Neural cell (in vitro differentiated cells): ENCODE measurements around the gene ABCB4. TPM values are rescaled to one million over a fixed set of nuclear protein-coding genes. Genes with fewer than 3 reads are reported as not detected.

ENCODE experiments used
- H2AFZ ChIP-seq: fragments of 200-600, 300-800 bp; sonication (generic), shearing (Covaris generic); 2 replicates; pipeline ENCODE4 v1.6.0; 2014; ENCODE audit warnings: low read depth, mild to moderate bottlenecking, antibody characterized with exemption, low read length, moderate library complexity
- H3F3A ChIP-seq: fragments of 200-600 bp; shearing (Covaris generic); 2 replicates; pipeline ENCODE4 v1.6.1; 2016; ENCODE audit warnings: mild to moderate bottlenecking, moderate library complexity, mixed read lengths, antibody characterized with exemption, low read length; ENCODE audit not compliant: insufficient read depth, poor library complexity, severe bottlenecking
- H3K27ac ChIP-seq: fragments of 200-600, 300-800 bp; sonication (generic), shearing (Covaris generic); 2 replicates; pipeline ENCODE4 v1.5.1; 2014; ENCODE audit warnings: mild to moderate bottlenecking, low read length, moderate library complexity
- H3K27me3 ChIP-seq: fragments of 300-800, 200-600 bp; sonication (generic), shearing (Covaris generic); 2 replicates; pipeline ENCODE4 v1.6.0; 2014; ENCODE audit warnings: mild to moderate bottlenecking, low read depth, low read length, moderate library complexity; ENCODE audit not compliant: insufficient read depth
- H3K36me3 ChIP-seq: fragments of 300-800, 200-600 bp; sonication (generic), shearing (Covaris generic); 2 replicates; pipeline ENCODE4 v1.5.1; 2014; ENCODE audit warnings: mild to moderate bottlenecking, antibody characterized with exemption, low read length, moderate library complexity; ENCODE audit not compliant: insufficient read depth
- H3K4me2 ChIP-seq: fragments of 300-800, 200-600 bp; sonication (generic), shearing (Covaris generic); 2 replicates; pipeline ENCODE4 v1.6.0; 2014; ENCODE audit warnings: mild to moderate bottlenecking, low read length
- H3K4me3 ChIP-seq: fragments of 300-800, 200-600 bp; sonication (generic), shearing (Covaris generic); 2 replicates; pipeline ENCODE4 v1.5.1; 2014; ENCODE audit warnings: mild to moderate bottlenecking, low read length, moderate library complexity
- H3K79me2 ChIP-seq: fragments of 200-600 bp; shearing (Covaris generic); replicated peaks from 2 replicates; pipeline ENCODE4 v1.6.0; 2014; ENCODE audit warnings: mild to moderate bottlenecking, low read length, moderate library complexity; ENCODE audit not compliant: insufficient read depth
- H3K9ac ChIP-seq: fragments of 300-800, 200-600 bp; sonication (generic), shearing (Covaris generic); 2 replicates; pipeline ENCODE4 v1.6.1; 2016; ENCODE audit warnings: mild to moderate bottlenecking, low read length, mixed read lengths
- H3K9me2 ChIP-seq: fragments of 200-600 bp; shearing (Covaris generic); 2 replicates; pipeline ENCODE4 v1.6.1; 2016; ENCODE audit warnings: mild to moderate bottlenecking, low read length, mixed read lengths; ENCODE audit not compliant: insufficient read depth
- H3K9me3 ChIP-seq: fragments of 200-600, 300-800 bp; sonication (generic), shearing (Covaris generic); 2 replicates; pipeline ENCODE4 v1.6.1; 2016; ENCODE audit warnings: mild to moderate bottlenecking, mixed run types, low read length, moderate library complexity, mixed read lengths
- H4K20me1 ChIP-seq: fragments of 200-600 bp; shearing (Covaris generic); 2 replicates; pipeline ENCODE4 v1.6.1; 2016; ENCODE audit warnings: mild to moderate bottlenecking, mixed run types; ENCODE audit not compliant: insufficient read depth
- CTCF ChIP-seq: fragments of 450-650 bp; IDR thresholded peaks from 2 replicates; pipeline ENCODE4 v1.5.1; 2014; ENCODE audit warnings: antibody characterized with exemption, mild to moderate bottlenecking, moderate library complexity; ENCODE audit not compliant: poor library complexity, severe bottlenecking
- EP300 ChIP-seq: fragments of 450-650 bp; conservative IDR thresholded peaks from 2 replicates; pipeline ENCODE4 v1.6.1; 2014; ENCODE audit warnings: antibody characterized with exemption, mild to moderate bottlenecking, moderate library complexity; ENCODE audit not compliant: poor library complexity, severe bottlenecking
- EZH2 ChIP-seq: fragments of 200-600, 300-800 bp; shearing (Covaris generic), sonication (generic); IDR thresholded peaks from 2 replicates; pipeline ENCODE4 v1.6.1; 2014; ENCODE audit warnings: antibody characterized with exemption, low read length, borderline replicate concordance, mild to moderate bottlenecking; ENCODE audit not compliant: insufficient read depth, poor library complexity, severe bottlenecking
- MXI1 ChIP-seq: fragments of 450-650 bp; conservative IDR thresholded peaks from 2 replicates; pipeline ENCODE4 v1.6.1; 2014; ENCODE audit warnings: antibody characterized with exemption, mild to moderate bottlenecking; ENCODE audit not compliant: poor library complexity, severe bottlenecking
- POLR2AphosphoS5 ChIP-seq: IDR thresholded peaks from 2 replicates; pipeline ENCODE4 v1.6.1; 2012
- RAD21 ChIP-seq: fragments of 450-650 bp; conservative IDR thresholded peaks from 2 replicates; pipeline ENCODE4 v1.6.1; 2014; ENCODE audit warnings: antibody characterized with exemption, mild to moderate bottlenecking, moderate library complexity
- REST ChIP-seq: IDR thresholded peaks from 2 replicates; pipeline ENCODE4 v1.6.1; 2012; ENCODE audit warnings: borderline replicate concordance
- SMC3 ChIP-seq: fragments of 450-650 bp; conservative IDR thresholded peaks from 2 replicates; pipeline ENCODE4 v1.6.1; 2014; ENCODE audit warnings: antibody characterized with exemption, mild to moderate bottlenecking, moderate library complexity; ENCODE audit not compliant: poor library complexity
- TAF1 ChIP-seq: IDR thresholded peaks from 2 replicates; pipeline ENCODE4 v1.6.1; 2012; ENCODE audit warnings: low read depth
- polyA plus RNA-seq: library from polyadenylated mRNA; depleted of rRNA; stranded (reverse); fragments of >200 nt; gene quantifications from 2 replicates; pipeline ENCODE4 v1.2.3, GENCODE V29; 2014

ABCB4 gene
- polyA plus RNA-seq, 1 donor from 2014 or later = not detected

DNA sequence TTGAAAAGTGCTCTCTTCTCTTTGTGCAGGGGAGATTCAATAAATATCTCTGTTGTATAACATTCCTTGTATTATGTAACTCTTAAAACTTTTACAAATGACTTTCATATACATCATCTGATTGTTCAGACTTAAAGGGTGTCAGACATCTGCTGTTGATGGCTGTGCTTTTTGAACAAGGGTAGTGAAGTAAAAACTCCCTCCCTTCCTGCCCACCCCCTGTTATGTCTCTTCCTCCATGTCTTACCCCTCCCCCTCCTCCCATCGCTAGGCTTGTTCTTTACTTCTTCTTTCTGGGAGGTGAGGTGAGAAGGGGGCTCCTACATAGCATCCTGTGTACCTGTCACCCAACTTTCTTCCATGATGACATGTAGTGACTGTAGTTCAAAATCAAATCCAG is 23.4 kb upstream of the ABCB4 start:
- Histone ChIP-seq H3K79me2 (no peaks in the 10 kb centered on the region), H3F3A (no peaks in the 10 kb centered on the region), H3K27ac (no peak overlapping the region), H3K27me3 (no peaks in the 10 kb centered on the region), H3K9ac (no peak overlapping the region), H3K9me3 (no peaks in the 10 kb centered on the region), H3K36me3 (no peaks in the 10 kb centered on the region), H3K4me3 (no peak overlapping the region), H3K9me2 (no peaks in the 10 kb centered on the region), H4K20me1 (no peaks in the 10 kb centered on the region), H3K4me2 (no peak overlapping the region), H2AFZ (no peak overlapping the region)
- TF ChIP-seq REST (no peak), TAF1 (no peak), RAD21 (no peak), POLR2AphosphoS5 (no peak), EZH2 (no peak), MXI1 (no peak), SMC3 (no peak), EP300 (no peak), CTCF (no peak)

GRCh38 chr7:87497482-87497881 is 22.0 kb upstream of the ABCB4 start:
- no peaks in the 10 kb centered on the region for H4K20me1 ChIP-seq
- no peaks in the 10 kb centered on the region for H3K27me3 ChIP-seq
- no peak overlapping the region for H3K4me2 ChIP-seq
- no peak overlapping the region for H3K27ac ChIP-seq
- no peak overlapping the region for H2AFZ ChIP-seq
- H3F3A ChIP-seq = no peaks in the 10 kb centered on the region
- no peaks in the 10 kb centered on the region for H3K36me3 ChIP-seq
- H3K79me2 ChIP-seq = no peaks in the 10 kb centered on the region
- H3K9me3 ChIP-seq = no peaks in the 10 kb centered on the region
- TF ChIP-seq TAF1 = no peak
- no peak for TF ChIP-seq REST
- no peak for TF ChIP-seq SMC3
- TF ChIP-seq CTCF = no peak
- TF ChIP-seq EZH2 = no peak
- TF ChIP-seq RAD21 = no peak
- no peak for TF ChIP-seq POLR2AphosphoS5
- TF ChIP-seq MXI1 = no peak
- TF ChIP-seq EP300 = no peak
- no peak overlapping the region for H3K4me3 ChIP-seq
- no peaks in the 10 kb centered on the region for H3K9me2 ChIP-seq
- H3K9ac ChIP-seq = no peak overlapping the region
